Right lung (tissue), 5 donors: ENCODE results near the gene ARMC9. TPM values are rescaled to one million over a fixed set of nuclear protein-coding genes. Genes with fewer than 3 reads are reported as not detected.
"Not testable (repeated sequence)": the region's sequence is repeated elsewhere in the genome, so short reads cannot be mapped to it uniquely, and the experiment has no call there.

Source experiments
- DNase-seq, 2 donors: peaks; one replicate each; pipeline ENCODE4 v3.0.0-alpha.2; 2013
- polyA plus RNA-seq, 5 donors: library from polyadenylated mRNA; unstranded; fragments of 120-200 nt; gene quantifications; one replicate each; pipeline versions ENCODE4 v1.2.1 to v1.2.3, GENCODE V29; 2013; ENCODE audit warnings: inconsistent platforms in 1 of 5, low replicate concordance in 1 of 5; ENCODE audit not compliant: insufficient read length in 5 of 5, insufficient read depth in 1 of 5

ARMC9 gene
- polyA plus RNA-seq, 5 donors = 11.3 to 14.8 (median 12.9) TPM

DNA sequence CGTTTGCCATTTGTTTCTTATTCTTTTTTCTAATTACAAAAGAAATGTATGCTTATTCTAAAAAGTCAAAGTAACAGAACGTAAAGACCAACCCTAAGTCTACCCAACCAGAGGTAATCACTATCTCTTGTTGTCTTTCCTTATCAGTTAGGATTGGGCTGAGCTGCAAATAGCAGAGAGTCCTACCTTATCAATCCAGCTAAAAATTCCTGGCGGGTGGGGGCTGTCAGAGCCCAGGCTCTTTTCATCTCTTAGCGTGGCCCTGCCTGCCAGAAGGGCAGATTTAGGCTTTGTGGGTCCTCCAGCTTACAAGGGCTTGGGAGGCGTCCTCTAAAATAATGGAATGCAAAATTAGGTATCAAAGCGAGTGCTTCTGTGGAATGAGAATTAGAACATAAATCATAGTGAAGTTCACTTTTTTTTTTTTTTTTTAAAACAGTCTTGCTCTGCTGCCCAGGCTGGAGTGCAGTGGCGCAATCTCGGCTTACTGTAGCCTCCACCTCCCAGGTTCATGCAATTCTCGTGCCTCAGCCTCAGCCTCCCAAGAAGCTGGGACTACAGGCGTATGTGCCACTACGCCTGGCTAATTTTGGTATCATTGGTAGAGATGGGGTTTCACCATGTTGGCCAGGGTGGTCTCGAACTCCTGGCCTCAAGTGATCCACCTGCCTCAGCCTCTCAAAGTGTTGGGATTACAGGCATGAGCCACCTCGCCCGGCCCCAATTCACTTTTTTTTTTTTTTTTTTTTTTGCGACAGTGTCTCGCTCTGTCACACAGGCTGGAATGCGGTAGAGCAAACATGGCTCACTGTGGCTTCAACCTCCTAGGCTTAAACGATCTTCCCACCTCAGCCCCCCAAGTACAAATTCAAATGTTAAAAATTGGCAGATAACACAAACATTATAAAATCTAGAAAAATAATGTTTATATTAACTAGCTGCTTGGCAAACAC lies 139.7 kb downstream of the ARMC9 start:
- DNase-seq = no peak

DNA sequence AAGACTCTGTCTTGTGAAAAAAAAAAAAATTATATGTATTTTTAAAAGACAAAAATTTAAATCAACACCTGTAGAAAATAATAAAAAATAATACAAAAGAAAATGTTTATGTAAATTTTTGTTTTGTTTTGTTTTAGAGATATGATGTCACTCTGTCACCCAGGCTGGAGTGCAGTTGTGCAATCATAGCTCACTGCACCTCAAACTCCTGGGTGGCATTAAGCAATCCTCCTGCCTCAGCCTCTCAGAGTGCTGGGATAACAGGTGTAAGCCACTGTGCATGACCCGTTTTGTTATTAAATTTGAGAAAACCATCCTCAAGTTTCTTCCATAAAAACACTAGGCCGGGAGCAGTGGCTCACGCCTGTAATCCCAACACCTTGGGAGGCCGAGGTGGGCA lies 140.9 kb downstream of the ARMC9 start:
- DNase-seq = no peak

GRCh38 chr2:231341100-231341499 lies 142.7 kb downstream of the ARMC9 start:
- no peak for DNase-seq

DNA sequence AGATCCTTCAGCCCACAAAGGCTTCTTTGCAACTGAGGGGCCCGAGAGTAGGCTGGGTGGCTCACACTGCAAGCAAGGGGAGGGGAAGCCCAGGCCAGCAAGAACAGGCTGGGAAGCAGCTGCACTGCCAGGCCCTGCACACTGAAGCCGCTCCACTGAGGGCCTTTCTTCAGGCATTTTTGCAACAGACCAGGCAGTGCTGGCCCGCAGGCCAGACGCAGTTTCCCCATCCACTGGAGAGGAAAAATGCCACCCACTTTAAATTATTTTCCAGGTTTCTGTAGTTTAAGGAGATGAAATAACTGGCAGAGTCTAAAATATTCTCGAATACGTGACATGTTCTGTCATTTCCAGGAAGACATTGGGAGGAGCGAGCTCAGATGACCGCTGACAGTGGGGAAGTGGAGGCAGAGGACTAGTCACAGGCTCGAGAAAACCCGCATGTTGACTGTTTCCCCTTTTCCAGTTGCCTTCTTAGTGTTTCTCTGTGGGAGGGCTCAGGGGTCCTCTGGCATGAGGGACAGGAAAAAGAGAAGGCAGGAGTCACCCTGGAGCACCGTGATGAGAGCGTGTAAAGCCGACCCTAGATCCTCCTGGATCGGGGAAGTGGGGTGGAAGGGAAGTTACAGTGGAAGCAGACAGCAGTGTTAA lies 143.8 kb downstream of the ARMC9 start:
- DNase-seq = no peak

DNA sequence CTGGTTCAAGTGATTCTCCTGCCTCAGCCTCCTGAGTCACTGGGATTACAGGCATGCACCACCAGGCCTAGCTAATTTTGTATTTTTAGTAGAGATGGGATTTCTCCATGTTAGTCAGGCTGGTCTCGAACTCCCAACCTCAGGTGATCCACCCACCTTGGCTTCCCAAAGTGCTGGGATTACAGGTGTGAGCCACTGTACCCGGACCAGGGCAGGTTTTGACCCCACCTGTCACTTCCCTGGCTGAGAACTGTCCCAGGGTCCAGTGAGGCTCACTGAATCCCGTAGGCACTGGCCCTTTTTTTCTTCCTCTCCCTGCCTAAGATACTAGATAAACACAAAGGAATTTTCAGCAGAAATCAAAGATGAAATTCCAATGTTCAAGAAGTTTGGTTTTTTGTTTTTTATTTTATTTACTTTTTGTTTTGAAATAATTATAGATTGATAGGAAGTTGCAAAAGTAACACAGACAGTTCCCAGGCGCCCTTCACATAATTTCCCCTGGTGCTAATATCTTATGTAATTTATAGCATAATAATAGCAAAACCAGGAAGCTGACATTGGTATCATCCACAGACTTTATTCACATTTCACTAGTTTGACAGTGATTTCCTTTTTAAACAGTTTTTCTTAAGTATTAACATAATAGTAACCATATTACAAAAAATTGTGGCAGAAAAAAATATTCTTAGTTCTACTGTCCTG lies 144.7 kb downstream of the ARMC9 start:
- no peak for DNase-seq

- DNase-seq = no peak
These were observed 145.6 kb downstream of the ARMC9 start for GRCh38 chr2:231343988-231344387.

GRCh38 chr2:231344851-231345250 lies 146.4 kb downstream of the ARMC9 start:
- no peak for DNase-seq

- DNase-seq = no peak
These were observed 148.7 kb downstream of the ARMC9 start for GRCh38 chr2:231347081-231347480.

DNA sequence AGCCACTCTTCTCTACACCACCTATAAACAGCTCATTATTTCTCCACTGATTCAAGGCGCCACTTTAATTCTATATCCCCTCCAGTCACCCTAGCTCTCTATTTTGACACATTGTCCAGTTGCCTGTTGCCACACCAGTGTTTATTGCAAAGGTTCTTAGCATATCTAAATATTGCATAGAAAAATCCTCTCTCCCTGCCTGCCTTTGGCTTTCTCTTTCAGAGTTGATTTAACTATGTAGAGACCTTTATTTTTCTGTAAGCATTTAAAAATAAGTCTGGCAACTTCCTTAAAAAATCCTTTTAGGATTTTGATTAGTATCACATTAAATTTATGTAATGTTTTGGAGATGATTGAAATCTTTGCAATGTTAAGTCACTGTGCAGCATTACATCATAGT lies 149.2 kb downstream of the ARMC9 start:
- no peak for DNase-seq

DNA sequence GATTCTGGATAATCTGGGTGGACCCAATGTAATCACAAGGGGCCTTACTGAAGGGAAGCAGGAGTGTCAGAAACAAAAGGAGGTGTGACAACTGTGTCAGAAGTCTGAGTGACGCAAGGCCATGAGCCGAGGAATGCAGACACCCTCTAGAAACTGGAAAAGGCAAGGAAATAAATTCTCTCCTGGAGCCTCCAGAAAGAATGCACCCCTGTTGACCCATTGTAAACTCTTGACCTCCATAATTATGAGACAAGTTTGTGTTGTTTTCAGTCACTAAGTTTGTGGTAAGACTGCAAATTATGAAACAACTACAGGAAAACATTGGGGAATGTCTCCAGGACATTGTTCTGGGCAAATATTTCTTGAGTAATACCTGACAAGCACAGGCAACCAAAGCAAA lies 149.7 kb downstream of the ARMC9 start:
- no peak for DNase-seq

GRCh38 chr2:231348704-231349373 lies 150.4 kb downstream of the ARMC9 start:
- no peak for DNase-seq

DNA sequence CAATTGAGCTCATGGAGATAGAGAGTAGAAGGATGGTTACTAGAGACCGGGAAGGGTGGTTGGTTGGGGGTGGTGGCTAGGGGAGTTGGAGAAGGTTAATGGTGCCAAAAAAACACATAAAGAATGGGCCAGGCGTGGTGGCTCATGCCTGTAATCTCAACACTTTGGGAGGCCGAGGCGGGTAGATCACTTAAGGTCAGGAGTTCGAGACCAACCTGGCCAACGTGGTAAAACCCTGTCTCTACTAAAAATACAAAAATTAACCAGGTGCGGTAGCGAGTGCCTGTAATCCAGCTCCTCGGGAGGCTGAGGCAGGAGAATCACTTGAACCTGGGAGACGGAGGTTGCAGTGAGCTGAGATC lies 150.9 kb downstream of the ARMC9 start:
- DNase-seq = not testable (repeated sequence)

- no peak for DNase-seq
These were observed 153.2 kb downstream of the ARMC9 start for GRCh38 chr2:231351648-231352047.

DNA sequence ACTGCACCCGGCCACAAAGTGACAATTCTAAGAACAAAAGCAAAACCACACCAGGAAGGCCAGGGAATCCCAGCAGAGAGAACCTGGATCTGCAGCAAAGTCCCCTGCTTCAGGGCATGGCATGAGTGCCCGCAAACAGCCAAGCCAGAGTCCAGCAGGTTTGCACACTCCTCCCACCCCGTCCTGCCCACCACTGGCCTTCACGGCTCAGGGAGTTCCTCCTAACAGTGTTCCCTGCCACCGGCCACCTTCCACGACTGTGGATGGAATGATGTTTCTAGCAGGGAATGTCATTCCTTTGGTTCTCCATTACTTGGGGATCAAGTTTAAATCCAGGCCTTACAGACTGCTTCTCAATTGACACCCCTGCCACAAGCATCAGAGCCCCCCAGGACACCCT lies 155.0 kb downstream of the ARMC9 start:
- no peak for DNase-seq

DNA sequence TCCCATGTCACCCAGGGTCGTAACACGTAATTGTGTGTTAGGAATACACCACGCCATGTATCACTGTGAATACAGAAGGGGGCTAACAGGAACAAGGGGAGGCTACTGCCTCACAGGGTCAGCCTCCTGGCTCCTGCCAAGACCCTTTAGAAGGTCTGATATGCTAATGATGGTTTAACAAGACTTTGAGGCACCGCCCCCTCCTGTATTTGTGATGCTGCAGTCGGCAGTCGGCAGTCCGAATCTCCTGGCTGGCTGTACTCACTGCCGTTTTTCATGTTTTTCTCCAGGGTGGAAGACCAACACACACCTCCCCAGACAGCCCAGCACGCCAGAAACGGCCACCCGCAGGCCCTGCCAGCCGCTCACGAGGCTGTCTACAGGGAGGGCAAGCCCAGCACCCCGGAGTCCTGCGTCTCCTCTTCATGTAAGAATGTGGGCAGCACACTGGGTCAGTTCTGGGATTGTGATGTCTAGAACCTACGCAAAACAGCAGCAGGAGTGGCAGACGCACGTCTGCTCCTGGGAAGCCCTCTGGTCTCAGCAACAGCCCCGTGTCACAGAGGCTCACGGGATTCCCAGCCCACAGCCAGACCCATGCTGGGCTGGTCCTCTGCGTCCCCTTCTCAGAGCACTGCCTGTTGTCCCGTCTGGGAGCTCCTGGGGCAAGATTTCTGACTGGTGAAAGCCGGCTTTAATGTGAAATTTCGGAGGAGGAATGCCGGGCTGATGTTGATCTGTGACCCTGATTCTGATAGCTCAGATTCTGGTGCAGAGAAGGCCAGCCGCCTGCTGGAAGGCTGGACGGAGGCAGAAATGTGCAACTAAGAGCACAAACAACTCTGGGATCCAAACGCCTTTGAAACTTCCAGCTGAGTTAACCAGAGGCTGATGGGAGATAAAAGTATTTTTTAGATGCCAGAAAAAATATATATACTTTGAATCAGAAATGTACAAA lies 157.4 kb downstream of the ARMC9 start:
- no peak for DNase-seq

GRCh38 chr2:231356466-231356844 lies 158.0 kb downstream of the ARMC9 start:
- no peak for DNase-seq

DNA sequence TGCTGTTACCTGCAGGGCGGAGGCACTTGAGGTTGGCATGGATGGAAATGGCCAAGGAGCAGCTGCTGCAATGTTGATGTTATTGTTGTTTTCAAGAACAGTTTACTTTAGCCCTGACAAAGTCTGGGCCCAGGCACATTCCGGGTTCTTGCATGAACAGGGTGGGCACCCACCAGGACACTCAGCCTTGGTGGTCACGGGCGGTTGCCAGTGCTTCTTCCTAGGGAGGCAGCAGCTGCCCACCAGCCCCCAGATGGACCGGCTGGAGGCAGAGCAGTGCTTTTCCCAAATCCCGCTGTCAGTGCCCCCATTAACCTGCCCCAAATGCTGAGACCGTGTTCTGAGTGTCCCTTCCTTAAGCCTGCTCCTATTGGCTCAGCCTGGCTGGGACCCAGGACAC lies 158.6 kb downstream of the ARMC9 start:
- no peak for DNase-seq

DNA sequence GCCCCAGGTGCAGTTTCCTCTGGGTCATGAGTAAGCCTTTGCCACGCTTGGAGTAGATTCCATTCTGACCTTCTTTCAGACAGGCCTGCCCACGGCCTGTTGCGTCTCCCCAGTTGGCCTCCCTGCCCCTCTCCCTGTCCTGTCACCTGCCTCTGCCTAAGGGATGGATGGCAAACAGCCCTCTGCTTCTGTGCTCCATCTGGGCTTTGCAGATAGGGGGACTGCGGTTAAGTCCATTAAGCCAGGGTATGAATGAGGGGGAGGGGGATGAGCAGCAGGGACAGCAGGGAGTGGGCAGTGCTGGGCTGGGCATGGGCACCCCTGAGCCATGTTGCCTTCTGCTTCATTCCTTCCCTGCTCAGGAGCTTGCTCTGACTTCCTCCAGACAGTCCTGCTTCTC lies 159.5 kb downstream of the ARMC9 start:
- DNase-seq = no peak

- no peak for DNase-seq
These were observed 161.0 kb downstream of the ARMC9 start for GRCh38 chr2:231359441-231359840.

DNA sequence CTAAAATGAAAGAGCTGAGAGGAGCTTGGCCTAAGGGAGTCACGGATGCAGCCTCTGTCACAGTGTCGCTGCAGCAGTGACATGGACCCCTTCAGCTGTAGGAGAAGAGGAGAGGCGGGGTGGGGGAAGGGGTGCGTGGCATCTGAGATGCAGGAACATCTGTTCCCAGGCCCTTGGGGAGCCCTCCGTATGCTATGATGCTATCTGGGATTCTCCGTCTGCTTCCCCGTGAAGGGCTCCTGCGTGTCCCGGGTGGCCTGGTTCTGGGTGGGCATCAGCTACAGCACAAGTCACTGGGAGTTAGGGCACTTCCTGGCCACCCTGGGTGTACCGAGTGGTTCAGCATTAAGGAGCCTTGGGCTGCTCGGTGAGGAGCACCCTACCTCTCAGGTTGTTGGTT lies 161.5 kb downstream of the ARMC9 start:
- DNase-seq = no peak

DNA sequence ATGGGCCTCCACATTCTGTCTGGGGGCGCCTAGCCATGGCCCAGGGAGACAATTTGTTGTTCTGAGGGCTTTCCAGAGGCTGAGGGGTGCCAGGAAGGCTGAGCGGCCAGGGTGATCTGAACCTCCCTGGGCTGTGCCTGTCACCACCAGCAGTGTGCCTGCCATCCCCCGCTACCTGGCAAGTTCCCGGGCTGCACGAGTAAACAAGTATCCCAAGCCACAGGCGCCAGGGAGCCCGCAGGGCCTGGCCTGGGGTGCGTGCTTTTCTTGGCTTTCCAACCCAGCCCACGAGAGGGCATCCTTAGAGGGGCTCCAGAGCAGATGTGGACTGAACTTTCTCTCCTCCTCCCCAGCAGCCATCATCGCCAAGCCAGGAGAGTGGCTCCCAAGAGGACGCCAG lies 162.0 kb downstream of the ARMC9 start:
- no peak for DNase-seq
